ENCODE results near the gene ARL15.

DNA sequence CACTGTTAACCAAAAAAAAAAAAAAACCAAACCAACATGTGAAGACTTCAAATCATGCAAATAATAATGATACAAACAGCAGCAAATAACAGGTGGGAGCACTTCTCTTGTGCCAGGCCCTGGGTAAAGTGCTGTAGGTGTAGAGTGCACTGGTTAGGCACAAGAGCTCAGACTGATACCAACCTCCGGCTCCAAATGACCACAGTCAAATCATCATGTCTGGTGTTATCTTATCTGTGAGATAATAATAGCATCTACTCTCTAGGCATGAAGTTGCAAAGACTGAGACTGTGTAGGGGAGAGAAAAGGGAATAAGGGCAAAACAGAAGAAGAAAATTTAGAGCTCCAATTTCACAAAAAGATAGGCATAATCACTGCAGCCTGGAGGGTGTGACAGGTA is 159.5 kb downstream of the ARL15 start:
- TF ChIP-seq, protein P1, sequence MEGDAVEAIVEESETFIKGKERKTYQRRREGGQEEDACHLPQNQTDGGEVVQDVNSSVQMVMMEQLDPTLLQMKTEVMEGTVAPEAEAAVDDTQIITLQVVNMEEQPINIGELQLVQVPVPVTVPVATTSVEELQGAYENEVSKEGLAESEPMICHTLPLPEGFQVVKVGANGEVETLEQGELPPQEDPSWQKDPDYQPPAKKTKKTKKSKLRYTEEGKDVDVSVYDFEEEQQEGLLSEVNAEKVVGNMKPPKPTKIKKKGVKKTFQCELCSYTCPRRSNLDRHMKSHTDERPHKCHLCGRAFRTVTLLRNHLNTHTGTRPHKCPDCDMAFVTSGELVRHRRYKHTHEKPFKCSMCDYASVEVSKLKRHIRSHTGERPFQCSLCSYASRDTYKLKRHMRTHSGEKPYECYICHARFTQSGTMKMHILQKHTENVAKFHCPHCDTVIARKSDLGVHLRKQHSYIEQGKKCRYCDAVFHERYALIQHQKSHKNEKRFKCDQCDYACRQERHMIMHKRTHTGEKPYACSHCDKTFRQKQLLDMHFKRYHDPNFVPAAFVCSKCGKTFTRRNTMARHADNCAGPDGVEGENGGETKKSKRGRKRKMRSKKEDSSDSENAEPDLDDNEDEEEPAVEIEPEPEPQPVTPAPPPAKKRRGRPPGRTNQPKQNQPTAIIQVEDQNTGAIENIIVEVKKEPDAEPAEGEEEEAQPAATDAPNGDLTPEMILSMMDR (IDR thresholded peaks at IDR 0.05; ENCODE audit: low read depth, low read length, missing input control), result no peak
- TF ChIP-seq RXRA (IDR thresholded peaks at IDR 0.05) (no peak), RAD21 (IDR thresholded peaks at IDR 0.05) (no peak), NR2F2 (IDR thresholded peaks at IDR 0.05) (no peak), GABPA (IDR thresholded peaks at IDR 0.05 in 1 of 2, conservative IDR thresholded peaks at IDR 0.05 in 1 of 2) (no peak)

All from liver (tissue), 3 donors.